ENCODE results near the gene PSMB2. TPM values are rescaled to one million over a fixed set of nuclear protein-coding genes. Genes with fewer than 3 reads are reported as not detected.

Gene PSMB2
- total RNA-seq, 1 donor from 2014 or later: 98.6 TPM

- Mint-ChIP-seq H3K36me3 (ENCODE audit: low read depth, unreplicated experiment) (peaks cover 29% of the 10 kb centered on the region), H3K4me1 (ENCODE audit: low read depth, unreplicated experiment) (peaks cover 42% of the 10 kb centered on the region), H3K27ac (ENCODE audit: unreplicated experiment) (peak overlapping the region; percentile 72), H3K4me3 (ENCODE audit: unreplicated experiment) (peak overlapping the region; percentile 57), H3K27me3 (ENCODE audit: low read depth, unreplicated experiment) (no peaks in the 10 kb centered on the region), H3K9me3 (ENCODE audit: unreplicated experiment) (no peaks in the 10 kb centered on the region)
- Histone ChIP-seq H3K4me3 (ENCODE audit: insufficient read depth, low read depth, low read length) (peak overlapping the region; percentile 0), H3K36me3 (ENCODE audit: insufficient read depth, low read length) (peaks cover 34% of the 10 kb centered on the region), H3K27me3 (ENCODE audit: insufficient read depth, low read length) (no peaks in the 10 kb centered on the region), H3K79me2 (ENCODE audit: insufficient read depth, low read length) (peaks cover 18% of the 10 kb centered on the region), H4K20me1 (ENCODE audit: insufficient read depth, low read length) (peaks cover 41% of the 10 kb centered on the region), H3K9me3 (ENCODE audit: insufficient read depth, low read depth, low read length) (no peaks in the 10 kb centered on the region), H3K9ac (ENCODE audit: low read length) (peak overlapping the region; percentile 11), H3K4me2 (ENCODE audit: low read length) (peak overlapping the region; percentile 58), H2AFZ (ENCODE audit: low read depth, low read length) (no peak overlapping the region), H3K27ac (ENCODE audit: low read depth, low read length) (peak overlapping the region; percentile 44), H3K4me1 (ENCODE audit: insufficient read depth, low read length) (peaks cover 18% of the 10 kb centered on the region)
- TF ChIP-seq CTCF (IDR thresholded peaks at IDR 0.05; ENCODE audit: insufficient read depth, low read depth, low read length): no peak
- TF ChIP-seq EZH2 (IDR thresholded peaks at IDR 0.05; ENCODE audit: insufficient read depth, low read length): no peak
- FAIRE-seq (peak; percentile 90), DNase-seq (ENCODE audit: low read depth) (peak; percentile 66)
These were observed 35.5 kb downstream of the PSMB2 start for GRCh38 chr1:35605867-35606182.

- Mint-ChIP-seq H3K27ac (ENCODE audit: unreplicated experiment) (peak overlapping the region; percentile 66), H3K36me3 (ENCODE audit: low read depth, unreplicated experiment) (peaks cover 29% of the 10 kb centered on the region), H3K27me3 (ENCODE audit: low read depth, unreplicated experiment) (no peaks in the 10 kb centered on the region), H3K4me1 (ENCODE audit: low read depth, unreplicated experiment) (peaks cover 42% of the 10 kb centered on the region), H3K9me3 (ENCODE audit: unreplicated experiment) (no peaks in the 10 kb centered on the region), H3K4me3 (ENCODE audit: unreplicated experiment) (peak overlapping the region; percentile 57)
- peak overlapping the region; percentile 44 for H3K27ac ChIP-seq (ENCODE audit: low read depth, low read length)
- H4K20me1 ChIP-seq (ENCODE audit: insufficient read depth, low read length): peaks cover 39% of the 10 kb centered on the region
- H2AFZ ChIP-seq (ENCODE audit: low read depth, low read length): no peak overlapping the region
- FAIRE-seq (no peak), DNase-seq (ENCODE audit: low read depth) (peak; percentile 10)
- H3K9me3 ChIP-seq (ENCODE audit: insufficient read depth, low read depth, low read length): no peaks in the 10 kb centered on the region
- H3K4me3 ChIP-seq (ENCODE audit: insufficient read depth, low read depth, low read length): peak overlapping the region; percentile 0
- peaks cover 34% of the 10 kb centered on the region for H3K36me3 ChIP-seq (ENCODE audit: insufficient read depth, low read length)
- peak overlapping the region; percentile 11 for H3K9ac ChIP-seq (ENCODE audit: low read length)
- no peaks in the 10 kb centered on the region for H3K27me3 ChIP-seq (ENCODE audit: insufficient read depth, low read length)
- peaks cover 16% of the 10 kb centered on the region for H3K79me2 ChIP-seq (ENCODE audit: insufficient read depth, low read length)
- TF ChIP-seq CTCF (IDR thresholded peaks at IDR 0.05; ENCODE audit: insufficient read depth, low read depth, low read length): no peak
- no peak for TF ChIP-seq EZH2 (IDR thresholded peaks at IDR 0.05; ENCODE audit: insufficient read depth, low read length)
- H3K4me1 ChIP-seq (ENCODE audit: insufficient read depth, low read length): peaks cover 18% of the 10 kb centered on the region
- peak overlapping the region; percentile 58 for H3K4me2 ChIP-seq (ENCODE audit: low read length)
These were observed 36.1 kb downstream of the PSMB2 start for GRCh38 chr1:35605071-35605866.

- peaks cover 30% of the 10 kb centered on the region for H4K20me1 ChIP-seq (ENCODE audit: insufficient read depth, low read length)
- DNase-seq (ENCODE audit: low read depth) (peak; percentile 25), FAIRE-seq (no peak)
- H3K27ac ChIP-seq (ENCODE audit: low read depth, low read length): no peak overlapping the region
- peaks cover 18% of the 10 kb centered on the region for H3K4me1 ChIP-seq (ENCODE audit: insufficient read depth, low read length)
- no peak overlapping the region for H2AFZ ChIP-seq (ENCODE audit: low read depth, low read length)
- no peak overlapping the region for H3K9ac ChIP-seq (ENCODE audit: low read length)
- Mint-ChIP-seq H3K36me3 (ENCODE audit: low read depth, unreplicated experiment) (peaks cover 29% of the 10 kb centered on the region), H3K27ac (ENCODE audit: unreplicated experiment) (no peak overlapping the region), H3K9me3 (ENCODE audit: unreplicated experiment) (no peaks in the 10 kb centered on the region), H3K27me3 (ENCODE audit: low read depth, unreplicated experiment) (no peaks in the 10 kb centered on the region), H3K4me3 (ENCODE audit: unreplicated experiment) (no peak overlapping the region), H3K4me1 (ENCODE audit: low read depth, unreplicated experiment) (peaks cover 42% of the 10 kb centered on the region)
- TF ChIP-seq EZH2 (IDR thresholded peaks at IDR 0.05; ENCODE audit: insufficient read depth, low read length) (no peak), CTCF (IDR thresholded peaks at IDR 0.05; ENCODE audit: insufficient read depth, low read depth, low read length) (no peak)
- H3K36me3 ChIP-seq (ENCODE audit: insufficient read depth, low read length): peaks cover 29% of the 10 kb centered on the region
- H3K4me3 ChIP-seq (ENCODE audit: insufficient read depth, low read depth, low read length): no peak overlapping the region
- peaks cover 8% of the 10 kb centered on the region for H3K79me2 ChIP-seq (ENCODE audit: insufficient read depth, low read length)
- no peak overlapping the region for H3K4me2 ChIP-seq (ENCODE audit: low read length)
- no peaks in the 10 kb centered on the region for H3K27me3 ChIP-seq (ENCODE audit: insufficient read depth, low read length)
- H3K9me3 ChIP-seq (ENCODE audit: insufficient read depth, low read depth, low read length): no peaks in the 10 kb centered on the region
These were observed 37.4 kb downstream of the PSMB2 start for GRCh38 chr1:35603941-35604340.

All from astrocyte (in vitro differentiated cells and primary cell).